Chondrocyte (in vitro differentiated cells): ENCODE results near the gene YTHDF2. TPM values are rescaled to one million over a fixed set of nuclear protein-coding genes. Genes with fewer than 3 reads are reported as not detected.
A peak's percentile ranks its signal among the peaks of the same experiment; 100 is the strongest.

Experiments used
- DNase-seq: peaks from one replicate; pipeline ENCODE4 v3.0.0; 2021; ENCODE audit warnings: mixed read lengths, low spot score
- H3K27ac Mint-ChIP-seq: one replicate; pipeline ENCODE4 v1.8.0; 2021; ENCODE audit warnings: mild to moderate bottlenecking, moderate library complexity, mixed read lengths; ENCODE audit not compliant: unreplicated experiment
- H3K27me3 Mint-ChIP-seq: 2 replicates; pipeline ENCODE4 v1.8.0; 2021; ENCODE audit warnings: low read depth, mixed read lengths
- H3K36me3 Mint-ChIP-seq: 2 replicates; pipeline ENCODE4 v1.8.0; 2021; ENCODE audit warnings: low read depth, mixed read lengths
- H3K4me1 Mint-ChIP-seq: 2 replicates; pipeline ENCODE4 v1.8.0; 2021; ENCODE audit warnings: low read depth, mild to moderate bottlenecking, mixed read lengths
- H3K4me3 Mint-ChIP-seq: one replicate; pipeline ENCODE4 v1.8.0; 2021; ENCODE audit warnings: mild to moderate bottlenecking, moderate library complexity, mixed read lengths; ENCODE audit not compliant: unreplicated experiment
- H3K9me3 Mint-ChIP-seq: 2 replicates; pipeline ENCODE4 v1.8.0; 2021; ENCODE audit warnings: low read depth, mixed read lengths
- CTCF ChIP-seq: fragments of 200-600 bp; sonication (generic); IDR thresholded peaks from 2 replicates; pipeline ENCODE4 v1.5.0; 2021; ENCODE audit warnings: antibody characterized with exemption, mild to moderate bottlenecking, moderate library complexity
- total RNA-seq: library from RNA; stranded (reverse); gene quantifications from 3 replicates; pipeline ENCODE4 v1.2.1, GENCODE V29; 2021

The YTHDF2 gene
- total RNA-seq, 1 donor from 2014 or later = 68.8 TPM

GRCh38 chr1:28751315-28752060, 14.7 kb downstream of the YTHDF2 start:
- Mint-ChIP-seq H3K4me3 (no peak overlapping the region), H3K4me1 (peaks cover 42% of the 10 kb centered on the region), H3K27ac (peak overlapping the region; percentile 49), H3K36me3 (peaks cover 7% of the 10 kb centered on the region), H3K27me3 (no peaks in the 10 kb centered on the region), H3K9me3 (no peaks in the 10 kb centered on the region)
- no peak for TF ChIP-seq CTCF
- no peak for DNase-seq

GRCh38 chr1:28755701-28756100, 19.0 kb downstream of the YTHDF2 start:
- no peak for DNase-seq
- Mint-ChIP-seq H3K9me3 (no peaks in the 10 kb centered on the region), H3K27ac (no peak overlapping the region), H3K36me3 (peaks cover 6% of the 10 kb centered on the region), H3K27me3 (no peaks in the 10 kb centered on the region), H3K4me3 (no peak overlapping the region), H3K4me1 (peaks cover 12% of the 10 kb centered on the region)
- no peak for TF ChIP-seq CTCF

GRCh38 chr1:28756846-28757245, 20.1 kb downstream of the YTHDF2 start:
- Mint-ChIP-seq H3K27ac (no peak overlapping the region), H3K4me1 (peaks cover 3% of the 10 kb centered on the region), H3K36me3 (peaks cover 5% of the 10 kb centered on the region), H3K9me3 (no peaks in the 10 kb centered on the region), H3K4me3 (no peak overlapping the region), H3K27me3 (no peaks in the 10 kb centered on the region)
- no peak for DNase-seq
- peak; percentile 59 for TF ChIP-seq CTCF

GRCh38 chr1:28758420-28758819, 21.7 kb downstream of the YTHDF2 start:
- Mint-ChIP-seq H3K4me3 (no peak overlapping the region), H3K27me3 (no peaks in the 10 kb centered on the region), H3K4me1 (peaks cover 6% of the 10 kb centered on the region), H3K27ac (no peak overlapping the region), H3K9me3 (no peaks in the 10 kb centered on the region), H3K36me3 (peaks cover 4% of the 10 kb centered on the region)
- DNase-seq = no peak
- TF ChIP-seq CTCF = no peak

- H3K9me3 Mint-ChIP-seq = no peaks in the 10 kb centered on the region
- TF ChIP-seq CTCF = no peak
- H3K4me1 Mint-ChIP-seq = peaks cover 4% of the 10 kb centered on the region
- no peak overlapping the region for H3K4me3 Mint-ChIP-seq
- H3K36me3 Mint-ChIP-seq = peaks cover 3% of the 10 kb centered on the region
- H3K27ac Mint-ChIP-seq = no peak overlapping the region
- no peak for DNase-seq
- no peaks in the 10 kb centered on the region for H3K27me3 Mint-ChIP-seq
These were observed 22.5 kb downstream of the YTHDF2 start for GRCh38 chr1:28759257-28759656.
